K562 (cell line): ENCODE measurements around the gene CHAF1A. TPM values are rescaled to one million over a fixed set of nuclear protein-coding genes. Genes with fewer than 3 reads are reported as not detected.

Experiments used
- ATAC-seq: fragments of 200-7000 bp; cut with Tn5 transposase; 3 replicates; pipeline ENCODE4 v1.9.1; 2020; ENCODE audit warnings: moderate library complexity
- BruUV-seq: library from RNA; stranded (reverse); fragments of 400-500 nt; replicated peaks from 2 replicates; lab custom pipeline; 2021; lab: Mats Ljungman, UMichigan
- CTCF ChIA-PET: fragments of 300-600 bp; formaldehyde crosslinking; extraction: SDS; loops from one replicate; lab custom pipeline; 2021; ENCODE audit warnings: low intra/inter-chr PET ratio; lab: Yijun Ruan, JAX
- POLR2A ChIA-PET: fragments of 300-600, 350-650 bp; sonication (Branson Sonifier 250); formaldehyde crosslinking; extraction: SDS; loops from one replicate; lab custom pipeline; 2021; ENCODE audit warnings: antibody characterized with exemption, inconsistent platforms; lab: Yijun Ruan, JAX
- DNase-seq, 4 experiments: peaks; one replicate each; pipeline versions ENCODE4 v3.0.0 to v3.0.0-alpha.2; 2011 to 2018; ENCODE audit warnings: low spot score in 3 of 4, mixed read lengths in 3 of 4; ENCODE audit errors: extremely low read depth in 1 of 4
- FAIRE-seq: peaks from 2 replicates; lab custom pipeline; 2011; peaks lifted over from hg19 to GRCh38; lab: Jason Lieb, UNC
- H2AFZ ChIP-seq: 2 replicates; pipeline ENCODE4 v1.6.0; 2011; ENCODE audit warnings: low read depth, low read length, control low read depth, inconsistent platforms
- H3K27ac ChIP-seq: fragments of 200-600 bp; 3 replicates; pipeline ENCODE4 v1.8.0; 2011; ENCODE audit warnings: low read depth, mild to moderate bottlenecking, control low read depth, inconsistent platforms, low read length, moderate library complexity, mixed read lengths; ENCODE audit errors: extremely low read depth
- H3K27me3 ChIP-seq, 2 experiments: fragments of 300-600 bp in 1 of 2; 2 replicates in 1 of 2; 3 replicates in 1 of 2; pipeline versions ENCODE4 v1.6.0 to v1.8.0; 2011; ENCODE audit warnings: inconsistent platforms in 2 of 2, low read length in 2 of 2, mild to moderate bottlenecking in 1 of 2, mixed read lengths in 1 of 2, moderate library complexity in 1 of 2; ENCODE audit not compliant: control insufficient read depth in 2 of 2, insufficient read depth in 2 of 2
- H3K36me3 ChIP-seq: fragments of 300-600 bp; 3 replicates; pipeline ENCODE4 v1.8.0; 2011; ENCODE audit warnings: mild to moderate bottlenecking, low read length, inconsistent platforms; ENCODE audit not compliant: control insufficient read depth, insufficient read depth
- H3K4me1 ChIP-seq, 2 experiments: fragments of 200-600 bp in 1 of 2; replicated peaks in 1 of 2; 2 replicates in 1 of 2; 3 replicates in 1 of 2; pipeline versions ENCODE4 v1.5.1 to v1.8.0; 2011; ENCODE audit warnings: inconsistent platforms in 2 of 2, low read length in 2 of 2, mild to moderate bottlenecking in 1 of 2, mixed read lengths in 1 of 2, moderate library complexity in 1 of 2; ENCODE audit not compliant: control insufficient read depth in 2 of 2, insufficient read depth in 2 of 2
- H3K4me2 ChIP-seq: 2 replicates; pipeline ENCODE4 v1.6.1; 2011; ENCODE audit warnings: low read length, control low read depth, inconsistent platforms, mixed read lengths; ENCODE audit not compliant: insufficient read depth
- H3K4me3 ChIP-seq: fragments of 200-600 bp; sonication (generic), shearing (Covaris generic); 2 replicates; pipeline ENCODE4 v1.5.1; 2016; ENCODE audit warnings: control low read depth, inconsistent platforms
- H3K79me2 ChIP-seq: fragments of 200-600 bp; 3 replicates; pipeline ENCODE4 v1.8.0; 2011; ENCODE audit warnings: low read length, inconsistent platforms; ENCODE audit not compliant: control insufficient read depth, insufficient read depth
- H3K9ac ChIP-seq, 2 experiments: 2 replicates each; pipeline versions ENCODE4 v1.6.0 to v1.6.1; 2011; ENCODE audit warnings: low read depth in 2 of 2, low read length in 2 of 2, control low read depth in 1 of 2, inconsistent platforms in 1 of 2, mild to moderate bottlenecking in 1 of 2, mixed read lengths in 1 of 2; ENCODE audit not compliant: insufficient read depth in 1 of 2
- H3K9me1 ChIP-seq: one replicate; pipeline ENCODE4 v1.6.0; 2011; ENCODE audit warnings: inconsistent platforms, mild to moderate bottlenecking, low read length, moderate library complexity; ENCODE audit not compliant: control insufficient read depth, insufficient read depth
- H3K9me3 ChIP-seq: replicated peaks from 2 replicates; pipeline ENCODE4 v1.5.1; 2011; ENCODE audit warnings: low read depth, low read length, inconsistent platforms; ENCODE audit not compliant: control insufficient read depth, insufficient read depth
- H4K20me1 ChIP-seq: replicated peaks from 2 replicates; pipeline ENCODE4 v1.6.1; 2011; ENCODE audit warnings: low read length, inconsistent platforms, mixed read lengths; ENCODE audit not compliant: control insufficient read depth, insufficient read depth
- MTA3 ChIP-seq: fragments of 450-650 bp; formaldehyde crosslinking; IDR thresholded peaks from 2 replicates; pipeline ENCODE4 v1.6.1; 2017; ENCODE audit warnings: mild to moderate bottlenecking, borderline replicate concordance
- MXI1 ChIP-seq: IDR thresholded peaks from 2 replicates; pipeline ENCODE4 v1.6.1; 2011; ENCODE audit warnings: low read depth, mild to moderate bottlenecking, improper control_type of control experiment, low read length
- PHB ChIP-seq: fragments of 250-450 bp; sonication (Bioruptor Pico); IDR thresholded peaks from 2 replicates; pipeline ENCODE4 v1.5.0; 2021
- POLR2A ChIP-seq: fragments of 450-650 bp; conservative IDR thresholded peaks from 2 replicates; pipeline ENCODE4 v1.6.1; 2016
- POLR2G ChIP-seq: fragments of 200-400 bp; formaldehyde crosslinking; IDR thresholded peaks from 2 replicates; pipeline ENCODE4 v1.6.1; 2017; ENCODE audit warnings: low read depth, mild to moderate bottlenecking, antibody characterized with exemption, low read length, moderate library complexity
- RBM22 ChIP-seq: fragments of 200-400 bp; formaldehyde crosslinking; IDR thresholded peaks from 2 replicates; pipeline ENCODE4 v1.6.1; 2018; ENCODE audit warnings: low read length, low read depth; ENCODE audit not compliant: poor library complexity, severe bottlenecking
- SIN3A ChIP-seq, 2 experiments: fragments of 150-350 bp in 1 of 2; IDR thresholded peaks; 2 replicates each; pipeline ENCODE4 v1.6.1; 2011 to 2016; ENCODE audit warnings: borderline replicate concordance in 2 of 2, low read depth in 2 of 2, low read length in 2 of 2, mild to moderate bottlenecking in 2 of 2, moderate library complexity in 2 of 2; ENCODE audit not compliant: control insufficient read depth in 1 of 2
- U2AF1 ChIP-seq: fragments of 200-400 bp; formaldehyde crosslinking; optimal IDR thresholded peaks from 2 replicates; pipeline ENCODE3; 2017; ENCODE audit warnings: mild to moderate bottlenecking, low read depth, low read length, moderate library complexity
- ZNF143 ChIP-seq: sonication (generic); formaldehyde crosslinking; IDR thresholded peaks from 2 replicates; pipeline ENCODE4 v1.9.0; 2022; ENCODE audit warnings: mild to moderate bottlenecking, missing genetic modification reagents
- ZNF311 ChIP-seq: fragments of 250-450 bp; sonication (Bioruptor Pico); IDR thresholded peaks from 2 replicates; pipeline ENCODE4 v1.4.0; 2020; ENCODE audit warnings: mild to moderate bottlenecking, moderate library complexity
- ZNF57 ChIP-seq: fragments of 450-650 bp; formaldehyde crosslinking; IDR thresholded peaks from 2 replicates; pipeline ENCODE4 v1.4.0; 2020; ENCODE audit warnings: mild to moderate bottlenecking, moderate library complexity
- ZNF695 ChIP-seq: fragments of 450-650 bp; formaldehyde crosslinking; IDR thresholded peaks from 2 replicates; pipeline ENCODE4 v1.4.0; 2020; ENCODE audit warnings: mild to moderate bottlenecking, moderate library complexity
- WGBS: fragments of 100-300 bp; shearing (Covaris generic); methylation state at CpG from one replicate; pipeline ENCODE4 v1.1.6; 2016; ENCODE audit warnings: low coverage, mixed read lengths; ENCODE audit not compliant: insufficient coverage; ENCODE audit errors: missing lambda C conversion rate; 5-methylcytosine and 5-hydroxymethylcytosine counted together
- in situ Hi-C: fragments of 300-500 bp; cut with MboI; formaldehyde crosslinking; loops from 4 replicates; pipeline ENCODE4 v1.15.0; 2018; ENCODE audit warnings: inconsistent platforms, mixed read lengths
- intact Hi-C: fragments of 100-400 bp; cut with micrococcal nuclease; formaldehyde crosslinking; loops from 2 replicates; pipeline ENCODE4 v1.14.2; 2022
- polyA plus RNA-seq, 8 experiments: library from polyadenylated mRNA; depleted of rRNA in 4 of 8; stranded (reverse) in 5 of 8; unstranded in 3 of 8; fragments of >200 nt; fragmentation: Nextera tagmentation in 2 of 8; fragmentation: Illumina TruSeq in 1 of 8; extraction: Ambion mirVana in 2 of 8; extraction: Trizol in 1 of 8; gene quantifications; 2 replicates each; pipeline versions ENCODE4 v1.2.1 to v1.2.3, GENCODE V29; 2011 to 2014; ENCODE audit warnings: inconsistent platforms in 1 of 8, missing spikeins in 1 of 8
- total RNA-seq, 7 experiments: library from RNA; depleted of rRNA in 6 of 7; stranded (reverse); fragments of >200 nt in 6 of 7; fragmentation: Illumina TruSeq in 2 of 7; extraction: Trizol in 2 of 7; gene quantifications; 2 replicates each; pipeline versions ENCODE4 v1.2.1 to v1.2.3, GENCODE V29; 2011 to 2021; ENCODE audit warnings: low replicate concordance in 1 of 7
- TF ChIP-seq, protein P1 (sequence below): fragments of 450-650 bp; IDR thresholded peaks from 2 replicates; pipeline ENCODE4 v1.6.1; 2017; ENCODE audit warnings: antibody characterized with exemption, mild to moderate bottlenecking
- TF ChIP-seq, protein P2 (sequence below): fragments of 250-450 bp; sonication (Bioruptor Pico); IDR thresholded peaks from 2 replicates; pipeline ENCODE4 v1.4.0; 2020; ENCODE audit warnings: mild to moderate bottlenecking

Gene CHAF1A
- total and polyA plus RNA-seq, 9 of the 15 experiments (the other 6 are each of a cell fraction or from before 2014, with no cell fraction given): 1.6 to 86.9 (median 45.2) TPM

DNA sequence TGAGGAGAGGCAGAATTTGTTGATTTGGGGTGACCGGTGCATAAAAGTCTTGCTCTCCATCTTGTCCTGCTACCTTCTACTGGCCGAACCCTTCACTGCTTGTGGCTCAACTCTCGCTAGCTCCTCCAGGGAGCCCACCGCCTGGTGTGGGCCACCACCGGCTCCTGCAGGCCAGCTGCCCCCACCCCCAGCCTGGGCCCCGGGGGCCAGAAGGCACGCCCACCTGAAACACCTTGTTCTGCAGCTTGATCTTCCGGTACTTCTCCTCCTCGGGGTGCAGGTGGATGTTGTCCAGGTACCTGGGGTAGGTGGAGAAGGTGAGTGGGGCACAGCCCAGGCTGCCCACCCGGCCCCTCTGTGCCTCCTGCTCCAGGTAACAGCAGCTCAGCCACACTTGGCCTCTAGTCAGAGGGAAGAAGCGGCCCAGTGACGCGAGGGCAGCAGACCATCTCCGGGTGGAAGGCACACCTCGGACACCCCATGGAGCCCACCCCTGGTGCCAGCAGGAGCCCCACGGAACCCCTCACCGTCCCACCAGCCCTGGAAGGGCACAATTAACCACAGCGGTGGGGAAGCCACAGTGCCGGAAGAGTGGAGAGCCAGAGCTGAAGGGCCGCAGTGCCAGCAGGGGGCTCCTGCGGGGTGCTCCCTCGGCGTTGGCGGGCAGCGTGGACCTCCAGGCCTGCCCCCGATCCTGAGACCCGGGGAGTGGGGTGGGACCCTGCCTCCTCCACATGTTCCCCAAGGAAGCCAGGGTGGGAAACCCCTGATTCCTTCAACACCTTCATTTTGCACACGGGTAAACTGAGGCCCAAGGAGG is 45.1 kb downstream of the CHAF1A start:
- Histone ChIP-seq H3K4me3 (no peak overlapping the region), H2AFZ (no peak overlapping the region), H3K36me3 (peaks cover 94% of the 10 kb centered on the region; the same call in 2 of the 3 replicates), H3K79me2 (no peaks in the 10 kb centered on the region), H3K4me1 (peaks cover 0 to 67% of the 10 kb centered on the region in 2 experiments; a peak in 2 of 5 replicates), H3K27me3 (no peaks in the 10 kb centered on the region), H3K9me3 (no peaks in the 10 kb centered on the region), H3K9ac (no peak overlapping the region; a peak in 1 of 4 replicates), H3K4me2 (no peak overlapping the region), H4K20me1 (no peaks in the 10 kb centered on the region; the same call in 1 of the 2 replicates), H3K9me1 (no peaks in the 10 kb centered on the region), H3K27ac (no peak overlapping the region)
- TF ChIP-seq RBM22 (peak; percentile 76), ZNF311 (no peak), ZNF143 (CRISPR knock-in tag) (no peak), U2AF1 (no peak), MXI1 (no peak), SIN3A (IDR thresholded peaks at IDR 0.05; ENCODE audit: borderline replicate concordance in 2 of 2, control insufficient read depth in 1 of 2, low read depth in 2 of 2, low read length in 2 of 2) (no peak), ZNF695 (CRISPR knock-in tag) (no peak), PHB (CRISPR knock-in tag) (no peak), MTA3 (no peak), POLR2G (peak; percentile 69; the same call in 1 of the 2 replicates), ZNF57 (CRISPR knock-in tag) (no peak), POLR2A (0 out of 2 replicates have a peak, but pooled peaks have one; percentile 31)
- TF ChIP-seq, protein P1, sequence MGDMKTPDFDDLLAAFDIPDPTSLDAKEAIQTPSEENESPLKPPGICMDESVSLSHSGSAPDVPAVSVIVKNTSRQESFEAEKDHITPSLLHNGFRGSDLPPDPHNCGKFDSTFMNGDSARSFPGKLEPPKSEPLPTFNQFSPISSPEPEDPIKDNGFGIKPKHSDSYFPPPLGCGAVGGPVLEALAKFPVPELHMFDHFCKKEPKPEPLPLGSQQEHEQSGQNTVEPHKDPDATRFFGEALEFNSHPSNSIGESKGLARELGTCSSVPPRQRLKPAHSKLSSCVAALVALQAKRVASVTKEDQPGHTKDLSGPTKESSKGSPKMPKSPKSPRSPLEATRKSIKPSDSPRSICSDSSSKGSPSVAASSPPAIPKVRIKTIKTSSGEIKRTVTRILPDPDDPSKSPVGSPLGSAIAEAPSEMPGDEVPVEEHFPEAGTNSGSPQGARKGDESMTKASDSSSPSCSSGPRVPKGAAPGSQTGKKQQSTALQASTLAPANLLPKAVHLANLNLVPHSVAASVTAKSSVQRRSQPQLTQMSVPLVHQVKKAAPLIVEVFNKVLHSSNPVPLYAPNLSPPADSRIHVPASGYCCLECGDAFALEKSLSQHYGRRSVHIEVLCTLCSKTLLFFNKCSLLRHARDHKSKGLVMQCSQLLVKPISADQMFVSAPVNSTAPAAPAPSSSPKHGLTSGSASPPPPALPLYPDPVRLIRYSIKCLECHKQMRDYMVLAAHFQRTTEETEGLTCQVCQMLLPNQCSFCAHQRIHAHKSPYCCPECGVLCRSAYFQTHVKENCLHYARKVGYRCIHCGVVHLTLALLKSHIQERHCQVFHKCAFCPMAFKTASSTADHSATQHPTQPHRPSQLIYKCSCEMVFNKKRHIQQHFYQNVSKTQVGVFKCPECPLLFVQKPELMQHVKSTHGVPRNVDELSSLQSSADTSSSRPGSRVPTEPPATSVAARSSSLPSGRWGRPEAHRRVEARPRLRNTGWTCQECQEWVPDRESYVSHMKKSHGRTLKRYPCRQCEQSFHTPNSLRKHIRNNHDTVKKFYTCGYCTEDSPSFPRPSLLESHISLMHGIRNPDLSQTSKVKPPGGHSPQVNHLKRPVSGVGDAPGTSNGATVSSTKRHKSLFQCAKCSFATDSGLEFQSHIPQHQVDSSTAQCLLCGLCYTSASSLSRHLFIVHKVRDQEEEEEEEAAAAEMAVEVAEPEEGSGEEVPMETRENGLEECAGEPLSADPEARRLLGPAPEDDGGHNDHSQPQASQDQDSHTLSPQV: no peak
- TF ChIP-seq, protein P2, sequence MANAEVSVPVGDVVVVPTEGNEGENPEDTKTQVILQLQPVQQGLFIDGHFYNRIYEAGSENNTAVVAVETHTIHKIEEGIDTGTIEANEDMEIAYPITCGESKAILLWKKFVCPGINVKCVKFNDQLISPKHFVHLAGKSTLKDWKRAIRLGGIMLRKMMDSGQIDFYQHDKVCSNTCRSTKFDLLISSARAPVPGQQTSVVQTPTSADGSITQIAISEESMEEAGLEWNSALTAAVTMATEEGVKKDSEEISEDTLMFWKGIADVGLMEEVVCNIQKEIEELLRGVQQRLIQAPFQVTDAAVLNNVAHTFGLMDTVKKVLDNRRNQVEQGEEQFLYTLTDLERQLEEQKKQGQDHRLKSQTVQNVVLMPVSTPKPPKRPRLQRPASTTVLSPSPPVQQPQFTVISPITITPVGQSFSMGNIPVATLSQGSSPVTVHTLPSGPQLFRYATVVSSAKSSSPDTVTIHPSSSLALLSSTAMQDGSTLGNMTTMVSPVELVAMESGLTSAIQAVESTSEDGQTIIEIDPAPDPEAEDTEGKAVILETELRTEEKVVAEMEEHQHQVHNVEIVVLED (CRISPR knock-in tag): no peak
- CTCF ChIA-PET: no interaction called here
- POLR2A ChIA-PET: interaction anchor here (0.6 to 7.4 kb wide), 4 partner anchors 8 to 206 kb away, joined by 3 to 60 read pairs (median 4); no protein-coding TSS in a partner anchor
- ATAC-seq (no peak), FAIRE-seq (no peak), DNase-seq (peak in 1 of 4 experiments; percentile 14)
- WGBS: 92% methylated on average over 20 of the region's 28 CpGs
- intact Hi-C loops: no loop called here
- BruUV-seq: no TSS peak
- in situ Hi-C loops: no loop called here
